Kidney capillary endothelial cell (primary cell): ENCODE data around the gene LETMD1.

Experiments
- DNase-seq: peaks from one replicate; pipeline ENCODE4 v3.0.0-alpha.2; 2018; ENCODE audit warnings: low spot score

LETMD1 gene

GRCh38 chr12:51025836-51026638, 22.1 kb upstream of the LETMD1 start, which contains the start of gene SLC11A2:
SLC11A2 (minus strand) TSS chr12:51026384; CDS start chr12:51010728, 15,656 bp downstream.
- DNase-seq, result peak; percentile 85

- DNase-seq, result no peak
These were observed 20.7 kb upstream of the LETMD1 start for GRCh38 chr12:51027342-51027835.

- DNase-seq, result peak; percentile 19
These were observed 19.9 kb upstream of the LETMD1 start for GRCh38 chr12:51028126-51028812.

- DNase-seq, result no peak
These were observed 19.3 kb upstream of the LETMD1 start for GRCh38 chr12:51028813-51029150.

- DNase-seq, result no peak
These were observed 15.1 kb upstream of the LETMD1 start for GRCh38 chr12:51033048-51033447.

GRCh38 chr12:51033457-51034089, 14.6 kb upstream of the LETMD1 start:
- no peak for DNase-seq

DNA sequence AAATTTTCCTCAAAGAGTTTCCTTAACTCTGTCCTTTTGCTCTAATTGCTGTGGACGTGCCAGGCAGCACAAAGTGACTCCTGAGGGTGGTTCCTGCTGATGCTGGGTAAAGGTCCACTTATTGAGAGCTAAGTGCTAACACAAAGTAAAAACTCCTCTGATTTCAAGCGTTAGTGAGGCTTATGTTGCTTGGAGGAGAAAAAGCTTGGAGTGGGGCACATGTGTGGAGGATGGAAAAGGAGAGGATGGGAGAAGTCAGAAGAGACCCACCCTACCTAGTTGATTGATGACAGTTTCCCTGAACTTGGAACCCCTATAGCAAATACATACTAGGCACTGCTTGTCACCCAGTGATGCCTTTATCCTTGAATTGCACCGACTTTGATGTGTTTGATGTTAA, 11.8 kb upstream of the LETMD1 start:
- no peak for DNase-seq

DNA sequence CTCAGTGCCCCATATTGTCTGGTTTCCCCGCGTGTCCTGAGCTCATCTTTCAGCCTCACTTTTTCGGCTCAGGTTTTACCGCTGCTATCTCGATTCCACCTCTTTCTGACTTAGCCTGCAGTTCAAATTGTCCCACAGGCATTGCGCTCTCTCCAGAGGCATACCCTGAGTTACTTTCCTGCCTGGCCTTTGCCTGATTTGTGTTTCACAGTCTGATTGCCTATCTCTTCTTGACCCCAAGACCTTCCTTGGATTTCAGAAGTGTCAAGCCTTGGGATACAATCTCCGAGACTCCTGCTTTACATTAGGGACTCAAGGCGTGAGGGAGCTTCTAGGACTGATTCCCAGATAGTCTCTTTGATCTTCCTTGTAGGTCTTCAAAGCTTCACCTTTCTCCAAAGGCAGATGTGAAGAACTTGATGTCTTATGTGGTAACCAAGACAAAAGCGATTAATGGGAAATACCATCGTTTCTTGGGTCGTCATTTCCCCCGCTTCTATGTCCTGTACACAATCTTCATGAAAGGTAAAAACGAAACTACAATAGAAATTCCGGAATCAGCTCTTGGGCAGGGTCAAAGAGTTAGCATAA, 629 bp downstream of the LETMD1 start:
- no peak for DNase-seq

GRCh38 chr12:51049525-51049924, 1.4 kb downstream of the LETMD1 start:
- DNase-seq, result no peak

DNA sequence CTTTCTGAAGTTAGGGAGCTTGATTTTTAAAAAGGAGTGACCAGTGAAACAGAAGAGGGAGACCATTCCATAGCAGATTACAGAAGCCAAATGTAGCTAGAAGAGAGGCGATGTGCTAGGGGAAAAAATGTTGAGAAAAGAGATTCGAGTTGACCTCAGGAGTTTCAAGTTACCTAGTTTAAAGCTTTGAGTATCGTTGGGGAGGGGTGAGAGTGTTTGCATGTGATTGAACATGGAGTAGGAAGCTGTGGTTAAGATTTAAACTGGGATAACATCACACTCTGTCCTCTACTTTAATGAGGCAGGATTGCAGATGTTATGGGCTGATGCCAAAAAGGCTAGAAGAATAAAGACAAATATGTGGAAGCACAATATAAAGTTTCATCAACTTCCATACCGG, 3.7 kb downstream of the LETMD1 start:
- DNase-seq, result no peak

GRCh38 chr12:51055060-51055459, 6.9 kb downstream of the LETMD1 start:
- no peak for DNase-seq

DNA sequence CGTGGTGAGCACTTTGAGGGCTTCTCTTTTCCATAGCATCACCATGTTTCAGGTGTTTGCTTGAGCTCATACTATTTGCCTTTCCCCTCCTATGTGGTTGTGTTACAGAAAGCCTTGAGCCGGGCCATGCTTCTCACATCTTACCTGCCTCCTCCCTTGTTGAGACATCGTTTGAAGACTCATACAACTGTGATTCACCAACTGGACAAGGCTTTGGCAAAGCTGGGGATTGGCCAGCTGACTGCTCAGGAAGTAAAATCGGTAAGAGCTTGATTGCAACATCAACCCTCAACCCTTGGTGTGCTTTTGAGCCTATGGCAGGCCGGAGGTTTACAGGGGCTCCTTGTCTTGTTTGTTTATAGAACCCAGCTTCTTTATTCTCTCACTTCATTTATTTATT, 8.1 kb downstream of the LETMD1 start:
- DNase-seq, result no peak

- no peak for DNase-seq
These were observed 11.0 kb downstream of the LETMD1 start for GRCh38 chr12:51059086-51059485.

DNA sequence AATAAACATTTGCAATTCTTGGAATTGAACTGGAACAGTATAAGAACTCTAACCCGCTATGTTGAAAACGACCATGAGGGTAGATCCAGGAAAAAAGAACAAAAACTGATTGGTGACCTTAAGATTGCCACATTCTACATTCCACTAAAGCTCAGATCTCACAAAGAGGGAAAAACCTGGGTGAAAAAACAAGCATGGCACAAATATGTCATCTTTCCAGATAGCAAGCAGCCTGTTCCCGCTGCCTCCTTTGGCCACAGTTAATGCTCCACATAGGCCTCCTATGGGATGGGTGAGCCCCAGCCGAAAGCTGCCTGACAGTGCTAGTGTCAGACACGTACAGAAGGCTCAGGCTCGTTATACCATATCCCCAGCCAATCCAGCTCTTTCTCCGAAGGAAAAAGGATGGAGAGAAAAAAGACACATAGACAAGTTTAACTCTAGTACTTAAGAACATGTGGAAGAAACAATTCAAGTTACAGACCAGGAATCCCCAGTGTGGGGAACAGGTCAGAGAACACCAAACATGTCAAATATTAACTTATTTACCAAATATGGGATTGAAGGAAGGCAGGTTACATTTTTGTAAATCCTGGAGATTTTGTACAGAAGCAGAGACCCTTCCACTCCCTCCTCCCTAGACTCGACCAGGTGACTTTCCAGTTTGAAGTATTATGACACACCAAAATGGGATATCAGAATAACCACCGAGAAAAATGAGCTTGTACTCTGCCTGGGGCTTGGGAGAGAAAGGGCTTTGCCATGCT, 14.7 kb downstream of the LETMD1 start:
- no peak for DNase-seq

DNA sequence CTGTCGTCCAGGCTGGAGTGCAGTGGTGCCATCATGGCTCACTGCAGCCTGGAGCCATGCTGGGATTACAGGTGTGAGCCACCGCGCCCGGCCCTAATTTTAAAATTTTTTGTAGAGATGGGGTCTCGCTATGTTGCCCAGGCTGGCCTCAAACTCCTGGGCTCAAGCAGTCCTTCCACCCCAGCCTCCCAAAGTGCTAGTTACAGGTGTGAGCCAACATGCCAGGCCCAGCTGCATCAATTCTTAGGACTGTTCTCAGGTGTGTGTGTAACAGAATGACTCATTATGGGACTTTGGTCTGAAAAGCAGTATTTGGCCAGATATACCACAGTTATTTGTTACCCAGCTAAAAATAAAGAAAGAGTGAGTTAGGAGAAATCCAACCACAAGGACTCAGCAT, 17.4 kb downstream of the LETMD1 start:
- no peak for DNase-seq

GRCh38 chr12:51067229-51067628, 19.1 kb downstream of the LETMD1 start:
- no peak for DNase-seq

- DNase-seq, result no peak
These were observed 19.6 kb downstream of the LETMD1 start for GRCh38 chr12:51067771-51068170.

DNA sequence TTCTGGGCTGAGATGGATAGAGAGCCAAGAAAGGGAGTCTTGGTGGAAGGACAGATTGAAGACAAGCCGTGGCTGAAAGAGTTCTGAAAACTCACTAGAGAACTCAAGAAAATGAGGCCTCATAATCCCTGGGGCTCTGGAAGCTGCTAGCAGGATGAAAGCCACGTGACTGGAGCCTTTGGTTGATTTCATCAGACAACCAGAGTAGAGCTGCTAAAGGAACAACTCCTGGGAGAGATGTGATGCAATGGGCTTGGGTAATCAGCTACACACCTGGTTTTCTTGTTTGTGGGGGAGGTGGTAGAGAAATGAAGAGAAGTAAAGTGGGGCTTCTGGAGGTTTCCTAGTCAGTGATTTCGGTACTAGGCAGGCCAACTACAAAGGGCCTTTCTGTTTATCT, 21.9 kb downstream of the LETMD1 start:
- no peak for DNase-seq

GRCh38 chr12:51071663-51072062, 23.5 kb downstream of the LETMD1 start:
- DNase-seq, result no peak

GRCh38 chr12:51075390-51075789, 27.3 kb downstream of the LETMD1 start:
- no peak for DNase-seq

GRCh38 chr12:51076236-51076930, 28.3 kb downstream of the LETMD1 start:
- no peak for DNase-seq
